Spleen (tissue), 11 donors: ENCODE measurements around the gene COTL1. TPM values are rescaled to one million over a fixed set of nuclear protein-coding genes. Genes with fewer than 3 reads are reported as not detected.

ENCODE experiments used
- DNase-seq: peaks from one replicate; pipeline ENCODE4 v3.0.0-alpha.2; 2020
- H3K27ac ChIP-seq, 8 donors: fragments of 200-600 bp; sonication (generic) in 7 of 8; 1 replicate in 4 of 8; 2 replicates in 4 of 8; pipeline versions ENCODE4 v1.5.0 to v1.8.0; 2016 to 2021; ENCODE audit warnings: inconsistent platforms in 4 of 8, mild to moderate bottlenecking in 4 of 8, moderate library complexity in 1 of 8
- H3K27me3 ChIP-seq, 7 donors: fragments of 200-600 bp; sonication (generic) in 6 of 7; replicated peaks in 1 of 7; 1 replicate in 4 of 7; 2 replicates in 3 of 7; pipeline versions ENCODE4 v1.5.0 to v1.8.0; 2016 to 2021; ENCODE audit warnings: inconsistent platforms in 3 of 7, mild to moderate bottlenecking in 1 of 7
- H3K36me3 ChIP-seq, 6 donors: fragments of 200-600 bp; sonication (generic) in 5 of 6; 1 replicate in 4 of 6; 2 replicates in 2 of 6; pipeline versions ENCODE4 v1.5.0 to v1.8.0; 2016 to 2021; ENCODE audit warnings: inconsistent platforms in 2 of 6
- H3K4me1 ChIP-seq, 6 donors: fragments of 200-600 bp; sonication (generic) in 5 of 6; 1 replicate in 3 of 6; 2 replicates in 3 of 6; pipeline versions ENCODE4 v1.5.0 to v1.8.0; 2016 to 2021; ENCODE audit warnings: inconsistent platforms in 3 of 6
- H3K4me3 ChIP-seq, 8 donors: fragments of 200-600 bp; sonication (generic) in 7 of 8; 1 replicate in 4 of 8; 2 replicates in 4 of 8; pipeline versions ENCODE4 v1.5.0 to v1.8.0; 2016 to 2021; ENCODE audit warnings: inconsistent platforms in 4 of 8, mild to moderate bottlenecking in 4 of 8, moderate library complexity in 2 of 8
- H3K9me3 ChIP-seq, 8 donors: fragments of 200-600 bp; sonication (generic) in 7 of 8; 1 replicate in 4 of 8; 2 replicates in 4 of 8; pipeline versions ENCODE4 v1.5.0 to v1.8.0; 2016 to 2021; ENCODE audit warnings: inconsistent platforms in 4 of 8
- CTCF ChIP-seq, 11 experiments: fragments of 200-600 bp in 7 of 11; fragments of 450-650 bp in 4 of 11; sonication (generic) in 4 of 11; IDR thresholded peaks in 8 of 11; conservative IDR thresholded peaks in 3 of 11; 1 replicate in 7 of 11; 2 replicates in 4 of 11; pipeline versions ENCODE4 v1.4.0 to v1.8.0; 2016 to 2021; ENCODE audit warnings: antibody characterized with exemption in 11 of 11, inconsistent platforms in 4 of 11, mild to moderate bottlenecking in 1 of 11
- POLR2A ChIP-seq, 3 donors: fragments of 450-650 bp; IDR thresholded peaks; one replicate each; pipeline ENCODE4 v1.5.1; 2017; ENCODE audit warnings: antibody characterized with exemption in 3 of 3, mild to moderate bottlenecking in 1 of 3
- POLR2AphosphoS5 ChIP-seq, 3 donors: sonication (generic); formaldehyde crosslinking; IDR thresholded peaks; one replicate each; pipeline ENCODE4 v1.5.1; 2017; ENCODE audit warnings: antibody characterized with exemption in 3 of 3
- WGBS, 5 donors: extraction: QIAGEN DNeasy Blood & Tissue Kit in 3 of 5; methylation state at CpG; one replicate each; pipeline versions ENCODE4 v1.1.5 to v1.1.7; 2013 to 2018; 5-methylcytosine and 5-hydroxymethylcytosine counted together
- intact Hi-C: fragments of 100-400 bp; cut with DNase I; formaldehyde crosslinking; loops from one replicate; pipeline ENCODE4 v1.15.0; 2023; ENCODE audit warnings: low total_unique reads
- polyA plus RNA-seq, 3 donors: library from polyadenylated mRNA; stranded (reverse); fragments of 200-250 nt; gene quantifications; one replicate each; pipeline ENCODE4 v1.2.1, GENCODE V29; 2013
- total RNA-seq, 7 donors: library from RNA; depleted of rRNA in 3 of 7; stranded (reverse); fragments of >200 nt in 3 of 7; fragmentation: NEBNext Ultra II Directional in 4 of 7; extraction: Animal tissue kit (Norgen Biotek cat#: 25700) in 4 of 7; gene quantifications; one replicate each; pipeline versions ENCODE4 v1.1.0 to v1.2.1, GENCODE V29; 2016 to 2021
- donor health status: healthy with polysubstance abuse.
- donor health status: DM: no; HTN: no; CAD: no; lungs with moderate emphysema.
- donor health status: DM: no; HTN: no; CAD: no.
- donor health status: Bipolar disorder and iron deficiency.
- donor health status: healthy.
- donor health status: DM: no; HTN: no; CAD: no.
- donor health status: DM: yes; HTN: yes; CAD: no.

Gene COTL1
- total and polyA plus RNA-seq, 10 donors: 284 to 655 (median 397) TPM

- Histone ChIP-seq H3K27me3 (no peaks in the 10 kb centered on the region), H3K4me1 (peaks cover 5 to 34% (median 17%) of the 10 kb centered on the region in 6 donors), H3K9me3 (no peaks in the 10 kb centered on the region), H3K4me3 (no peak overlapping the region), H3K36me3 (no peaks in the 10 kb centered on the region), H3K27ac (peak overlapping the region in 7 of 8 donors; percentile 0 to 65 (median 35))
- TF ChIP-seq POLR2AphosphoS5 (IDR thresholded peaks at IDR 0.05): no peak
- TF ChIP-seq POLR2A (IDR thresholded peaks at IDR 0.05): no peak
- no peak for TF ChIP-seq CTCF (IDR thresholded peaks at IDR 0.05 in 8 of 11, conservative IDR thresholded peaks at IDR 0.05 in 3 of 11)
- WGBS, 5 donors: 65 to 79% (median 76%) methylated on average over 10 to 11 of the region's 11 CpGs
- intact Hi-C loops: no loop called here
- DNase-seq: peak; percentile 5
These were observed 80.3 kb downstream of the COTL1 start for GRCh38 chr16:84537491-84538151.

- Histone ChIP-seq H3K9me3 (no peaks in the 10 kb centered on the region), H3K36me3 (no peaks in the 10 kb centered on the region), H3K4me1 (peaks cover 10 to 52% (median 30%) of the 10 kb centered on the region in 6 donors), H3K27me3 (no peaks in the 10 kb centered on the region), H3K27ac (no peak overlapping the region), H3K4me3 (no peak overlapping the region)
- TF ChIP-seq POLR2AphosphoS5 (IDR thresholded peaks at IDR 0.05) (no peak), POLR2A (IDR thresholded peaks at IDR 0.05) (no peak), CTCF (IDR thresholded peaks at IDR 0.05 in 8 of 11, conservative IDR thresholded peaks at IDR 0.05 in 3 of 11) (no peak)
- DNase-seq: peak; percentile 29
- 79 to 95% (median 89%) methylated on average over 9 of the region's 9 CpGs for WGBS, 5 donors
- intact Hi-C loops: no loop called here
These were observed 82.0 kb downstream of the COTL1 start for GRCh38 chr16:84535851-84536250.

GRCh38 chr16:84535408-84535807 lies 82.5 kb downstream of the COTL1 start:
- no peaks in the 10 kb centered on the region for H3K9me3 ChIP-seq
- TF ChIP-seq POLR2A (IDR thresholded peaks at IDR 0.05) (no peak), CTCF (IDR thresholded peaks at IDR 0.05 in 8 of 11, conservative IDR thresholded peaks at IDR 0.05 in 3 of 11) (no peak), POLR2AphosphoS5 (IDR thresholded peaks at IDR 0.05) (no peak)
- H3K4me1 ChIP-seq: peaks cover 10 to 56% (median 32%) of the 10 kb centered on the region in 6 donors
- peak; percentile 11 for DNase-seq
- H3K36me3 ChIP-seq: no peaks in the 10 kb centered on the region
- H3K4me3 ChIP-seq: no peak overlapping the region
- WGBS, 5 donors: 75 to 78% (median 76%) methylated on average over 6 of the region's 6 CpGs
- H3K27ac ChIP-seq: peak overlapping the region in 1 of 8 donors; percentile 85
- no peaks in the 10 kb centered on the region for H3K27me3 ChIP-seq
- intact Hi-C loops: no loop called here

GRCh38 chr16:84534815-84535214 lies 83.1 kb downstream of the COTL1 start:
- no peak for DNase-seq
- peaks cover 0 to 5% (median under 1%) of the 10 kb centered on the region in 8 donors for H3K9me3 ChIP-seq
- peak overlapping the region in 2 of 8 donors; percentile 46 to 85 for H3K27ac ChIP-seq
- intact Hi-C loops: no loop called here
- no peaks in the 10 kb centered on the region for H3K27me3 ChIP-seq
- 90 to 98% (median 92%) methylated on average over 5 of the region's 5 CpGs for WGBS, 5 donors
- H3K36me3 ChIP-seq: no peaks in the 10 kb centered on the region
- H3K4me3 ChIP-seq: no peak overlapping the region
- H3K4me1 ChIP-seq: peaks cover 10 to 60% (median 35%) of the 10 kb centered on the region in 6 donors
- TF ChIP-seq POLR2A (IDR thresholded peaks at IDR 0.05): no peak
- no peak for TF ChIP-seq CTCF (IDR thresholded peaks at IDR 0.05 in 8 of 11, conservative IDR thresholded peaks at IDR 0.05 in 3 of 11)
- no peak for TF ChIP-seq POLR2AphosphoS5 (IDR thresholded peaks at IDR 0.05)
